IMR-90 (cell line): ENCODE data around the gene CNDP1. TPM values are rescaled to one million over a fixed set of nuclear protein-coding genes. Genes with fewer than 3 reads are reported as not detected.
A peak's percentile ranks its signal among the peaks of the same experiment; 100 is the strongest.

Experiments used
- ATAC-seq: fragments of 200-7000 bp; cut with Tn5 transposase; 2 replicates; pipeline ENCODE4 v1.9.1; 2020; ENCODE audit warnings: low read depth, mild to moderate bottlenecking, moderate library complexity
- BruUV-seq: library from RNA; stranded (reverse); fragments of 400-500 nt; replicated peaks from 2 replicates; lab custom pipeline; 2021; lab: Mats Ljungman, UMichigan
- CTCF ChIA-PET: fragments of 300-600 bp; formaldehyde crosslinking; extraction: SDS; loops from one replicate; lab custom pipeline; 2021; ENCODE audit warnings: antibody characterized with exemption; lab: Yijun Ruan, JAX
- POLR2A ChIA-PET: fragments of 300-600 bp; sonication (Branson Sonifier 250); formaldehyde crosslinking; loops from one replicate; lab custom pipeline; 2022; ENCODE audit warnings: antibody characterized with exemption; ENCODE audit not compliant: unreplicated experiment; lab: Charles Lee
- DNase-seq: peaks from one replicate; pipeline ENCODE4 v3.0.0; 2013
- H2AFZ ChIP-seq: replicated peaks from 2 replicates; pipeline ENCODE3; 2013; ENCODE audit warnings: low read length, mild to moderate bottlenecking; ENCODE audit not compliant: poor library complexity
- H2AK5ac ChIP-seq: 2 replicates; pipeline ENCODE4 v1.6.1; 2013; ENCODE audit warnings: low read depth, low read length, inconsistent platforms
- H2AK9ac ChIP-seq: replicated peaks from 2 replicates; pipeline ENCODE3; 2013; ENCODE audit warnings: mild to moderate bottlenecking, low read depth, low read length, moderate library complexity; ENCODE audit not compliant: poor library complexity
- H2BK120ac ChIP-seq: 2 replicates; pipeline ENCODE4 v1.6.1; 2013; ENCODE audit warnings: low read depth, low read length, inconsistent platforms
- H2BK15ac ChIP-seq: 3 replicates; pipeline ENCODE4 v1.6.1; 2013; ENCODE audit warnings: low read depth, low read length, inconsistent platforms
- H2BK20ac ChIP-seq: 2 replicates; pipeline ENCODE4 v1.6.1; 2013; ENCODE audit warnings: low read depth, mild to moderate bottlenecking, inconsistent platforms, low read length, moderate library complexity
- H2BK5ac ChIP-seq: 2 replicates; pipeline ENCODE4 v1.6.1; 2013; ENCODE audit warnings: mild to moderate bottlenecking, low read depth, low read length, inconsistent platforms; ENCODE audit not compliant: poor library complexity, severe bottlenecking
- H3K14ac ChIP-seq: replicated peaks from 2 replicates; pipeline ENCODE4 v1.6.1; 2013; ENCODE audit warnings: low read depth, low read length, inconsistent platforms
- H3K18ac ChIP-seq: 2 replicates; pipeline ENCODE4 v1.6.1; 2013; ENCODE audit warnings: low read depth, low read length, control low read depth
- H3K23ac ChIP-seq: 2 replicates; pipeline ENCODE4 v1.6.1; 2013; ENCODE audit warnings: low read depth, low read length, inconsistent platforms
- H3K27ac ChIP-seq: 2 replicates; pipeline ENCODE4 v1.5.1; 2013; ENCODE audit warnings: mild to moderate bottlenecking, control low read depth, low read length; ENCODE audit not compliant: insufficient read depth
- H3K27me3 ChIP-seq: 2 replicates; pipeline ENCODE4 v1.6.1; 2013; ENCODE audit warnings: low read length; ENCODE audit not compliant: control insufficient read depth, insufficient read depth
- H3K36me3 ChIP-seq: 2 replicates; pipeline ENCODE4 v1.6.1; 2013; ENCODE audit warnings: low read length, mixed read lengths; ENCODE audit not compliant: control insufficient read depth, insufficient read depth
- H3K4ac ChIP-seq: 2 replicates; pipeline ENCODE4 v1.6.1; 2013; ENCODE audit warnings: low read depth, low read length, inconsistent platforms
- H3K4me1 ChIP-seq: 2 replicates; pipeline ENCODE4 v1.6.1; 2013; ENCODE audit warnings: low read length, mixed read lengths; ENCODE audit not compliant: control insufficient read depth, insufficient read depth
- H3K4me2 ChIP-seq: 2 replicates; pipeline ENCODE4 v1.6.1; 2013; ENCODE audit warnings: low read depth, mild to moderate bottlenecking, control low read depth, low read length, moderate library complexity
- H3K4me3 ChIP-seq: 2 replicates; pipeline ENCODE4 v1.5.1; 2013; ENCODE audit warnings: low read depth, mild to moderate bottlenecking, control low read depth, low read length, moderate library complexity; ENCODE audit not compliant: insufficient read depth
- H3K56ac ChIP-seq: 2 replicates; pipeline ENCODE4 v1.6.1; 2013; ENCODE audit warnings: low read length, inconsistent platforms; ENCODE audit not compliant: insufficient read depth; ENCODE audit errors: extremely low read depth
- H3K79me1 ChIP-seq, 2 experiments: 2 replicates each; pipeline ENCODE4 v1.6.1; 2013; ENCODE audit warnings: low read length in 2 of 2, inconsistent platforms in 1 of 2, low read depth in 1 of 2
- H3K9ac ChIP-seq: 2 replicates; pipeline ENCODE4 v1.6.1; 2013; ENCODE audit warnings: low read depth, low read length, control low read depth
- H3K9me1 ChIP-seq: 2 replicates; pipeline ENCODE4 v1.6.1; 2013; ENCODE audit warnings: low read length, inconsistent platforms; ENCODE audit not compliant: insufficient read depth
- H3K9me3 ChIP-seq: 2 replicates; pipeline ENCODE4 v1.6.1; 2013; ENCODE audit warnings: low read length; ENCODE audit not compliant: control insufficient read depth, insufficient read depth
- H4K20me1 ChIP-seq: 2 replicates; pipeline ENCODE4 v1.6.1; 2013; ENCODE audit warnings: low read length, inconsistent platforms; ENCODE audit not compliant: insufficient read depth
- H4K5ac ChIP-seq: 2 replicates; pipeline ENCODE4 v1.6.1; 2013; ENCODE audit warnings: mild to moderate bottlenecking, low read depth, low read length, control low read depth
- H4K8ac ChIP-seq, 2 experiments: 2 replicates each; pipeline ENCODE4 v1.6.1; 2013; ENCODE audit warnings: low read depth in 2 of 2, low read length in 2 of 2, control low read depth in 1 of 2, inconsistent platforms in 1 of 2
- H4K91ac ChIP-seq: 2 replicates; pipeline ENCODE4 v1.6.1; 2013; ENCODE audit warnings: low read depth, low read length, inconsistent platforms; ENCODE audit not compliant: insufficient read depth
- CHD1 ChIP-seq: IDR thresholded peaks from 2 replicates; pipeline ENCODE4 v1.6.1; 2012; ENCODE audit warnings: low read depth, low read length, improper control_type of control experiment
- FOS ChIP-seq: fragments of 150-350 bp; IDR thresholded peaks from 2 replicates; pipeline ENCODE4 v1.6.1; 2016; ENCODE audit warnings: low read depth, low read length
- MAFK ChIP-seq: IDR thresholded peaks from 2 replicates; pipeline ENCODE4 v1.6.1; 2012; ENCODE audit warnings: low read depth, low read length, improper control_type of control experiment
- POLR2A ChIP-seq: IDR thresholded peaks from 2 replicates; pipeline ENCODE4 v1.6.1; 2012; ENCODE audit warnings: mild to moderate bottlenecking, low read depth, low read length
- WGBS, 2 experiments: methylation state at CpG; one replicate each; pipeline versions ENCODE4 v1.1.5 to v1.1.7; 2013; ENCODE audit warnings: missing lambda C conversion rate in 2 of 2; ENCODE audit not compliant: insufficient read length in 1 of 2; ENCODE audit errors: extremely low coverage in 2 of 2; 5-methylcytosine and 5-hydroxymethylcytosine counted together
- dilution Hi-C: fragments of 300-500 bp; cut with HindIII; formaldehyde crosslinking; loops from one replicate; pipeline ENCODE4 v1.14.3; 2018; ENCODE audit warnings: low sequenced_read_pairs; ENCODE audit not compliant: unreplicated experiment
- in situ Hi-C: fragments of 300-500 bp; cut with MboI; formaldehyde crosslinking; loops from 3 replicates; pipeline ENCODE4 v1.14.3; 2019; ENCODE audit warnings: low sequenced_read_pairs, inconsistent platforms, mixed read lengths
- intact Hi-C: fragments of 100-400 bp; cut with micrococcal nuclease; formaldehyde crosslinking; loops from 2 replicates; pipeline ENCODE4 v1.10.0; 2022
- polyA plus RNA-seq, 3 experiments: library from polyadenylated mRNA; depleted of rRNA; stranded (reverse); fragments of >200 nt; gene quantifications; 2 replicates each; pipeline ENCODE4 v1.2.3, GENCODE V29; 2012; ENCODE audit warnings: low replicate concordance in 1 of 3
- total RNA-seq: library from RNA; depleted of rRNA; stranded (reverse); fragments of >200 nt; gene quantifications from 2 replicates; pipeline ENCODE4 v1.2.3, GENCODE V29; 2012

CNDP1 gene
- total and polyA plus RNA-seq, 2 of the 4 experiments (the other 2 are of a cell fraction): not detected

- WGBS, 2 experiments: 3% methylated on average over 20 of the region's 41 CpGs; no CpG with 5 or more reads in 1 of the 2 experiments
- peak overlapping the region; percentile 98 for H3K9ac ChIP-seq
- no peaks in the 10 kb centered on the region; the same call in 1 of the 2 replicates for H3K9me1 ChIP-seq
- peak overlapping the region; percentile 94 for H2BK120ac ChIP-seq
- H2AK5ac ChIP-seq: peak overlapping the region; percentile 47; the same call in 1 of the 2 replicates
- dilution Hi-C loops: no loop called here
- peak overlapping the region; percentile 88 for H3K14ac ChIP-seq
- peak overlapping the region; percentile 99 for H4K91ac ChIP-seq
- peak overlapping the region; percentile 100 for H4K8ac ChIP-seq
- peak overlapping the region; percentile 86 for H3K4me3 ChIP-seq
- DNase-seq: peak; percentile 62
- peak; percentile 47 for ATAC-seq
- H3K9me3 ChIP-seq: no peaks in the 10 kb centered on the region
- POLR2A ChIA-PET: interaction anchor here (1.1 kb wide), 1 partner anchor 35 kb away, joined by 4 read pairs; no protein-coding TSS in a partner anchor
- H3K56ac ChIP-seq: peak overlapping the region; percentile 99
- intact Hi-C loops: no loop called here
- peak overlapping the region; percentile 99 for H4K5ac ChIP-seq
- peak; percentile 68; the same call in 1 of the 2 replicates for TF ChIP-seq POLR2A
- 0 out of 2 replicates have a peak, but pooled peaks have one; percentile 49 for TF ChIP-seq CHD1
- no peak for TF ChIP-seq FOS
- no peak for TF ChIP-seq MAFK
- peak overlapping the region; percentile 95 for H3K18ac ChIP-seq
- peak overlapping the region; percentile 78 for H3K23ac ChIP-seq
- peak overlapping the region; percentile 97 for H2AFZ ChIP-seq
- H2BK20ac ChIP-seq: peak overlapping the region; percentile 67; the same call in 1 of the 2 replicates
- no peaks in the 10 kb centered on the region; the same call in 1 of the 2 replicates for H3K36me3 ChIP-seq
- peak overlapping the region; percentile 88; the same call in 1 of the 3 replicates for H2BK15ac ChIP-seq
- H3K79me1 ChIP-seq: peaks cover 27 to 61% of the 10 kb centered on the region in 2 experiments
- in situ Hi-C loops: no loop called here
- CTCF ChIA-PET: no interaction called here
- TSS peak; percentile 65 for BruUV-seq
- H2AK9ac ChIP-seq: peak overlapping the region; percentile 33
- no peaks in the 10 kb centered on the region for H3K27me3 ChIP-seq
- H3K27ac ChIP-seq: peak overlapping the region; percentile 99
- H4K20me1 ChIP-seq: no peaks in the 10 kb centered on the region
- peaks cover 5% of the 10 kb centered on the region for H3K4me1 ChIP-seq
- H3K4ac ChIP-seq: peak overlapping the region; percentile 93
- peak overlapping the region; percentile 94 for H3K4me2 ChIP-seq
- peak overlapping the region; percentile 93 for H2BK5ac ChIP-seq
Measured at GRCh38 chr18:74597034-74597661, 62.8 kb downstream of the CNDP1 start.
